GM12878 (cell line): ENCODE data around the gene PIK3R5. TPM values are rescaled to one million over a fixed set of nuclear protein-coding genes. Genes with fewer than 3 reads are reported as not detected.
"Not testable (repeated sequence)": the region's sequence is repeated elsewhere in the genome, so short reads cannot be mapped to it uniquely, and the experiment has no call there.

ENCODE experiments used
- ATAC-seq: fragments of 200-7000 bp; cut with Tn5 transposase; 3 replicates; pipeline ENCODE4 v1.9.1; 2020; ENCODE audit warnings: mild to moderate bottlenecking, moderate library complexity
- BruUV-seq: library from RNA; stranded (reverse); fragments of 400-500 nt; replicated peaks from 2 replicates; lab custom pipeline; 2021; lab: Mats Ljungman, UMichigan
- CTCF ChIA-PET: fragments of 300-600 bp; sonication (Branson Sonifier 250); formaldehyde crosslinking; extraction: SDS; loops from one replicate; lab custom pipeline; 2021; ENCODE audit warnings: inconsistent platforms; lab: Yijun Ruan, JAX
- POLR2A ChIA-PET: fragments of 350-600 bp; formaldehyde crosslinking; extraction: SDS; loops from one replicate; lab custom pipeline; 2021; ENCODE audit warnings: inconsistent platforms; lab: Charles Lee
- RAD21 ChIA-PET: fragments of 300-600 bp; sonication (Branson Sonifier 250); formaldehyde crosslinking; loops from one replicate; lab custom pipeline; 2023; ENCODE audit warnings: antibody characterized with exemption; ENCODE audit not compliant: unreplicated experiment; lab: Charles Lee
- SMC1A ChIA-PET: fragments of 300-600 bp; sonication (Branson Sonifier 250); formaldehyde crosslinking; loops from one replicate; lab custom pipeline; 2023; ENCODE audit not compliant: unreplicated experiment, uncharacterized antibody; lab: Charles Lee
- DNase-seq: peaks from one replicate; pipeline ENCODE4 v3.0.0-alpha.2; 2011; ENCODE audit warnings: low read depth, low spot score
- FAIRE-seq: peaks from 3 replicates; lab custom pipeline; 2011; peaks lifted over from hg19 to GRCh38; lab: Jason Lieb, UNC
- H2AFZ ChIP-seq: 2 replicates; pipeline ENCODE4 v1.6.0; 2011; ENCODE audit warnings: low read depth, low read length, control low read depth; ENCODE audit not compliant: control insufficient read depth
- H3K27ac ChIP-seq: 2 replicates; pipeline ENCODE4 v1.5.1; 2011; ENCODE audit warnings: control low read depth; ENCODE audit not compliant: control insufficient read depth, insufficient read depth
- H3K27me3 ChIP-seq, 2 experiments: replicated peaks in 1 of 2; 2 replicates each; pipeline versions ENCODE4 v1.6.0 to v1.6.1; 2011; ENCODE audit warnings: low read length in 1 of 2; ENCODE audit not compliant: control insufficient read depth in 2 of 2, insufficient read depth in 2 of 2
- H3K36me3 ChIP-seq, 2 experiments: 2 replicates each; pipeline ENCODE4 v1.5.1; 2011; ENCODE audit warnings: low read length in 1 of 2; ENCODE audit not compliant: control insufficient read depth in 2 of 2, insufficient read depth in 2 of 2
- H3K4me1 ChIP-seq: 2 replicates; pipeline ENCODE4 v1.6.1; 2011; ENCODE audit warnings: mild to moderate bottlenecking, low read length, moderate library complexity, mixed read lengths; ENCODE audit not compliant: control insufficient read depth, insufficient read depth
- H3K4me2 ChIP-seq: 2 replicates; pipeline ENCODE4 v1.6.0; 2011; ENCODE audit warnings: control low read depth; ENCODE audit not compliant: control insufficient read depth, insufficient read depth
- H3K4me3 ChIP-seq: fragments of 200-600 bp; sonication (generic); 2 replicates; pipeline ENCODE4 v1.5.1; 2016
- H3K79me2 ChIP-seq: 2 replicates; pipeline ENCODE4 v1.6.0; 2011; ENCODE audit warnings: low read length; ENCODE audit not compliant: control insufficient read depth, insufficient read depth
- H3K9ac ChIP-seq: 2 replicates; pipeline ENCODE4 v1.8.0; 2011; ENCODE audit warnings: low read length, control low read depth, mixed read lengths; ENCODE audit not compliant: control insufficient read depth, insufficient read depth
- H3K9me3 ChIP-seq: replicated peaks from 3 replicates; pipeline ENCODE4 v1.5.1; 2011; ENCODE audit warnings: mild to moderate bottlenecking, low read length; ENCODE audit not compliant: control insufficient read depth, insufficient read depth
- H4K20me1 ChIP-seq: 2 replicates; pipeline ENCODE4 v1.6.0; 2011; ENCODE audit not compliant: control insufficient read depth, insufficient read depth
- DPF2 ChIP-seq: fragments of 450-650 bp; IDR thresholded peaks from 2 replicates; pipeline ENCODE4 v1.6.1; 2017; ENCODE audit warnings: mild to moderate bottlenecking
- HCFC1 ChIP-seq: fragments of 150-350 bp; IDR thresholded peaks from 2 replicates; pipeline ENCODE4 v1.6.1; 2014; ENCODE audit warnings: low read length
- NFXL1 ChIP-seq: fragments of 450-650 bp; IDR thresholded peaks from 2 replicates; pipeline ENCODE4 v1.6.1; 2017; ENCODE audit warnings: antibody characterized with exemption, mild to moderate bottlenecking, borderline replicate concordance
- RAD21 ChIP-seq: IDR thresholded peaks from 2 replicates; pipeline ENCODE4 v1.6.1; 2011; ENCODE audit warnings: mild to moderate bottlenecking, low read depth, low read length, moderate library complexity; ENCODE audit not compliant: insufficient read depth
- YY1 ChIP-seq: IDR thresholded peaks from 2 replicates; pipeline ENCODE4 v1.6.1; 2011; ENCODE audit warnings: low read depth, mild to moderate bottlenecking, low read length
- WGBS: methylation state at CpG from one replicate; pipeline ENCODE4 v1.1.6; 2016; ENCODE audit warnings: low lambda C conversion rate; ENCODE audit not compliant: insufficient replicate concordance, insufficient coverage; ENCODE audit errors: missing lambda C conversion rate; 5-methylcytosine and 5-hydroxymethylcytosine counted together
- in situ Hi-C: fragments of 300-500 bp; cut with MboI; formaldehyde crosslinking; loops from 9 replicates; pipeline ENCODE4 v1.14.3; 2018; ENCODE audit warnings: mixed read lengths
- intact Hi-C: fragments of 100-400 bp; cut with micrococcal nuclease; formaldehyde crosslinking; loops from one replicate; pipeline ENCODE4 v1.14.2; 2022; ENCODE audit not compliant: unreplicated experiment
- polyA plus RNA-seq, 11 experiments: library from polyadenylated mRNA; depleted of rRNA in 4 of 11; unstranded in 6 of 11; stranded (reverse) in 5 of 11; fragments of >200 nt; fragmentation: Nextera tagmentation in 4 of 11; fragmentation: Illumina TruSeq in 1 of 11; extraction: Ambion mirVana in 4 of 11; extraction: Trizol in 1 of 11; gene quantifications; 1 replicate in 1 of 11; 2 replicates in 10 of 11; pipeline versions ENCODE4 v1.2.1 to v1.2.3, GENCODE V29; 2011 to 2016; ENCODE audit warnings: inconsistent platforms in 2 of 11, missing spikeins in 2 of 11, low read depth in 1 of 11
- total RNA-seq, 4 experiments: library from RNA; depleted of rRNA in 3 of 4; stranded (reverse); fragments of >200 nt in 3 of 4; fragmentation: Illumina TruSeq in 1 of 4; extraction: Trizol in 1 of 4; gene quantifications; 2 replicates each; pipeline versions ENCODE4 v1.2.1 to v1.2.3, GENCODE V29; 2013 to 2021
- TF ChIP-seq, protein P1 (sequence below): fragments of 450-650 bp; IDR thresholded peaks from 2 replicates; pipeline ENCODE4 v1.6.1; 2017; ENCODE audit warnings: low read depth, mild to moderate bottlenecking, moderate library complexity
- TF ChIP-seq, protein P2 (sequence below), 3 experiments: IDR thresholded peaks in 2 of 3; conservative IDR thresholded peaks in 1 of 3; 2 replicates each; pipeline ENCODE4 v1.5.1; 2011; ENCODE audit warnings: low read depth in 3 of 3, low read length in 3 of 3, mild to moderate bottlenecking in 3 of 3, control low read depth in 2 of 3, moderate library complexity in 2 of 3, inconsistent platforms in 1 of 3, mixed read lengths in 1 of 3; ENCODE audit not compliant: control insufficient read depth in 2 of 3, insufficient read depth in 1 of 3; ENCODE audit errors: extremely low read depth in 1 of 3

Gene PIK3R5
- total and polyA plus RNA-seq, 10 of the 15 experiments (the other 5 are each of a cell fraction or from before 2014, with no cell fraction given) = 9.5 to 50.8 (median 35.5) TPM

DNA sequence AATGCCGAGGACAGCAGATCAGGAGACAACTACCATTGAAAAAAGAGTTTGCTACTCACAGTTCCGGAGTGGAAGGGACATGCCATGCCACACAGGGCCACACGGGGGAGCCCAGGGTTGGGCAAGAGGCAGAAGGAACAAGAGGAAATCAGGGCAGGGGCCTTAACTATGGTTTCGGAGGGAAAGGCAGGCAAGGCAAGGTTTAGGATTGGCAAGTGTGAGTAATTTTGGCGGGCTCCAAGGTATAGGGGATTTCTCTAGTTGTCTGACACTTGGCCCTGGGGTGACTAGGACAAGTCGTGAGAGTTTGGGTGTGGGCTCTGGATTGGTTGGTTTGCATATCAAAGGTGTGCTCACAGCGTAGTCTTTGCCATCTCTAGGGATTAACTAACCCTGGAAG, 28.8 kb upstream of the PIK3R5 start (continued):
- TF ChIP-seq, protein P1, sequence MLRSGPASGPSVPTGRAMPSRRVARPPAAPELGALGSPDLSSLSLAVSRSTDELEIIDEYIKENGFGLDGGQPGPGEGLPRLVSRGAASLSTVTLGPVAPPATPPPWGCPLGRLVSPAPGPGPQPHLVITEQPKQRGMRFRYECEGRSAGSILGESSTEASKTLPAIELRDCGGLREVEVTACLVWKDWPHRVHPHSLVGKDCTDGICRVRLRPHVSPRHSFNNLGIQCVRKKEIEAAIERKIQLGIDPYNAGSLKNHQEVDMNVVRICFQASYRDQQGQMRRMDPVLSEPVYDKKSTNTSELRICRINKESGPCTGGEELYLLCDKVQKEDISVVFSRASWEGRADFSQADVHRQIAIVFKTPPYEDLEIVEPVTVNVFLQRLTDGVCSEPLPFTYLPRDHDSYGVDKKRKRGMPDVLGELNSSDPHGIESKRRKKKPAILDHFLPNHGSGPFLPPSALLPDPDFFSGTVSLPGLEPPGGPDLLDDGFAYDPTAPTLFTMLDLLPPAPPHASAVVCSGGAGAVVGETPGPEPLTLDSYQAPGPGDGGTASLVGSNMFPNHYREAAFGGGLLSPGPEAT = 0 out of 2 replicates have a peak, but pooled peaks have one; percentile 11
- no peak for TF ChIP-seq HCFC1
- TF ChIP-seq, all 136 proteins: peak for 18

DNA sequence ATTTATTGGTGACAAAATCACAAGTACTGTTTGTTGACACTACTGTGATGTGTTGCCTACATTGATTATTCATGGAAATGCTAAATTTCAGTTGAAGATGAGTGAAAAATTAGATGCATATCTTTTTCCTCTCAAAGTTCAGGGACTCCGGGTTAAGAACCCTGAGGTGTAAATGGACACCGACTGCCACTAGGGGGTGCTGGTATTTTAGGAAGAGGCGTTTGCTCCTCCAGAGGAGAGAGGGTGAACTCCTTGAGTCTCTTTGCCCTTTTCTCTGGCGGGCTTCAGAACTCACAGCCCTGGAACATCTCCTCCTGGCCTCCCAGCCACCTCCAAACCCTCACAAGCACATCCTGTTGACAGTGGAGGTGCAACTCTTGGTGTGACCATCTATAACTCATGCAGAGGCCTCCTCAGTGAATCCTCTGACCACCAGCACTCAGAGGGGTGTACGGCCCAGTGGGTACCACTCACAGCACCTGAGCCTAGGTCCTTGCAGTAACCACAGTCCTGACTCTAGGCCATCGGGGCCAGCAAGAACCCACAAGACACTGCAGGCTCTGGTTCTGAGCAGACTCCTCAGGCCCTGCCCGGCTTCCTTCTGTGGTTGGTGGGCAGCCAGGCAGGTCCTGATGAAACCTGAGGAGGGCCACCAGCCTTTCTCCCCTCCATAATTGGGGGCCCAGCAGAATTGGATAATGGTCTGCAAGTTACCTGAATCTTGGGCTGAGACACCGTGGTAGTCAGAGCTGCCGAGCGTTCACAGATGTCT, 26.2 kb upstream of the PIK3R5 start:
- Histone ChIP-seq H3K27me3 (no peaks in the 10 kb centered on the region), H3K79me2 (no peaks in the 10 kb centered on the region), H3K9ac (no peak overlapping the region), H3K27ac (no peak overlapping the region), H2AFZ (peak overlapping the region; percentile 45; the same call in 1 of the 2 replicates), H4K20me1 (no peaks in the 10 kb centered on the region), H3K36me3 (no peaks in the 10 kb centered on the region), H3K4me3 (no peak overlapping the region), H3K4me1 (peaks cover 12% of the 10 kb centered on the region), H3K4me2 (no peak overlapping the region), H3K9me3 (peaks cover 1% of the 10 kb centered on the region; the same call in 2 of the 3 replicates)
- TF ChIP-seq NFXL1 (no peak), RAD21 (peak; percentile 57), YY1 (0 out of 2 replicates have a peak, but pooled peaks have one; percentile 28), DPF2 (0 out of 2 replicates have a peak, but pooled peaks have one; percentile 22)
- TF ChIP-seq, protein P2, sequence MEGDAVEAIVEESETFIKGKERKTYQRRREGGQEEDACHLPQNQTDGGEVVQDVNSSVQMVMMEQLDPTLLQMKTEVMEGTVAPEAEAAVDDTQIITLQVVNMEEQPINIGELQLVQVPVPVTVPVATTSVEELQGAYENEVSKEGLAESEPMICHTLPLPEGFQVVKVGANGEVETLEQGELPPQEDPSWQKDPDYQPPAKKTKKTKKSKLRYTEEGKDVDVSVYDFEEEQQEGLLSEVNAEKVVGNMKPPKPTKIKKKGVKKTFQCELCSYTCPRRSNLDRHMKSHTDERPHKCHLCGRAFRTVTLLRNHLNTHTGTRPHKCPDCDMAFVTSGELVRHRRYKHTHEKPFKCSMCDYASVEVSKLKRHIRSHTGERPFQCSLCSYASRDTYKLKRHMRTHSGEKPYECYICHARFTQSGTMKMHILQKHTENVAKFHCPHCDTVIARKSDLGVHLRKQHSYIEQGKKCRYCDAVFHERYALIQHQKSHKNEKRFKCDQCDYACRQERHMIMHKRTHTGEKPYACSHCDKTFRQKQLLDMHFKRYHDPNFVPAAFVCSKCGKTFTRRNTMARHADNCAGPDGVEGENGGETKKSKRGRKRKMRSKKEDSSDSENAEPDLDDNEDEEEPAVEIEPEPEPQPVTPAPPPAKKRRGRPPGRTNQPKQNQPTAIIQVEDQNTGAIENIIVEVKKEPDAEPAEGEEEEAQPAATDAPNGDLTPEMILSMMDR (IDR thresholded peaks at IDR 0.05 in 2 of 3, conservative IDR thresholded peaks at IDR 0.05 in 1 of 3; ENCODE audit: control insufficient read depth in 2 of 3, extremely low read depth in 1 of 3, insufficient read depth in 1 of 3, low read depth in 3 of 3, low read length in 3 of 3) = peak; percentile 38 to 77 (median 71)
- FAIRE-seq (no peak), ATAC-seq (peak; percentile 74), DNase-seq (no peak)
- POLR2A ChIA-PET = interaction anchor here (0.9 kb wide), 1 partner anchor 37 kb away, joined by 9 read pairs; no protein-coding TSS in a partner anchor
- 50% methylated on average over 10 of the region's 10 CpGs for WGBS
- intact Hi-C loops = loop anchor here (5.0 to 10.0 kb wide), 5 partner anchors 34 to 531 kb away; no protein-coding TSS in a partner anchor
- BruUV-seq = no TSS peak
- CTCF ChIA-PET = interaction anchor here (0.7 to 7.9 kb wide), 7 partner anchors 16 to 95 kb away, joined by 3 to 162 read pairs (median 4); no protein-coding TSS in a partner anchor
- in situ Hi-C loops = no loop called here
- RAD21 ChIA-PET = no interaction called here
- SMC1A ChIA-PET = interaction anchor here (0.5 to 1.0 kb wide), 2 partner anchors 97 to 379 kb away, joined by 3 read pairs; no protein-coding TSS in a partner anchor

DNA sequence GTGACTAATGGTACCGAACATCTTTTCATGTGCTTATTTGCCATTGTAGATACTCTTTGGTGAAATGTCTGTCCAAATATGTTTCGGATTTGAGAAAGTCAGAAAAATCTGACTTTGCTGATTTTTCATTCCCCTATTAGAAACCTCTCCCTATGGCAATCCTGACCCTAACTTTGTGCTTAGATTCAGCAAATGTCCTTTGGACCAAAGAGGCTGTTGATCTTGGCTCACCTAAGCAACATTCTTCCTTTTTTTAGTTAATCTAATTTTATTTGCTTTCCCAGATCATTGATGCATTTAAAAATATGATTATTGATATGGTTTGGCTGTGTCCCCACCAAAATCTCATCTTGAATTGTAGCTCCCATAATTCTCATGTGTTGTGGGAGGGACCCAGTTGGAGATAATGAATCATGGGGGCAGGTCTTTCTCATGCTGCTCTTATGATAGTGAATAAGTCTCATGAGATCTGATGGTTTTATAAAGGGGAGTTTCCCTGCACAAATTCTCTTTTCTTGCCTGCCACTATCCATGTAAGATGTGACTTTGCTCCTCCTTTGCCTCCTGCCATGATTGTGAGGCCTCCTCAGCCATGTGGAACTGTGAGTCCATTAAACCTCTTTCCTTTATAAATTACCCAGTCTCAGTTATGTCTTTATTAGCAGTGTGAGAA, 22.9 kb upstream of the PIK3R5 start:
- H3K4me3 ChIP-seq, H3K27ac ChIP-seq, H3K27me3 ChIP-seq, DNase-seq, H3K4me2 ChIP-seq, SMC1A ChIA-PET, BruUV-seq, POLR2A ChIA-PET, in situ Hi-C loops, FAIRE-seq, H3K36me3 ChIP-seq, H4K20me1 ChIP-seq, H3K9ac ChIP-seq, H3K9me3 ChIP-seq, ATAC-seq, intact Hi-C loops, H2AFZ ChIP-seq, H3K79me2 ChIP-seq: not testable (repeated sequence)
- WGBS = 100% methylated on average over 2 of the region's 2 CpGs
- CTCF ChIA-PET = interaction anchor here (0.7 to 0.8 kb wide), 2 partner anchors 10 to 26 kb away, joined by 3 read pairs; no protein-coding TSS in a partner anchor
- peaks cover 18% of the 10 kb centered on the region for H3K4me1 ChIP-seq
- RAD21 ChIA-PET = interaction anchor here (1.9 kb wide), 1 partner anchor 12 kb away, joined by 5 read pairs; no protein-coding TSS in a partner anchor
